OCI-LY1 (cell line): Measurements from ENCODE around the gene COL3A1.

Source experiments
- CTCF ChIP-seq: fragments of 200-600 bp; sonication (generic), shearing (Covaris generic); IDR thresholded peaks from 2 replicates; pipeline ENCODE4 v1.5.1; 2017; ENCODE audit warnings: mild to moderate bottlenecking, antibody characterized with exemption, low read length, moderate library complexity, mixed read lengths
- EZH2 ChIP-seq: fragments of 200-600 bp; sonication (generic), shearing (Covaris generic); IDR thresholded peaks from 2 replicates; pipeline ENCODE4 v1.8.0; 2017; ENCODE audit warnings: borderline replicate concordance, mixed run types, mild to moderate bottlenecking, antibody characterized with exemption, low read length, moderate library complexity, mixed read lengths

- TF ChIP-seq CTCF (no peak), EZH2 (no peak)
Measured at GRCh38 chr2:189020179-189020578, 46.0 kb downstream of the COL3A1 start.
